CD4-positive, alpha-beta T cell treated with Interleukin-17A for 1 hour (primary cell): ENCODE data around the gene BDH1.
A peak's percentile ranks its signal among the peaks of the same experiment; 100 is the strongest.
"Not testable (repeated sequence)": the region's sequence is repeated elsewhere in the genome, so short reads cannot be mapped to it uniquely, and the experiment has no call there.

Source experiments
- DNase-seq: peaks from one replicate; pipeline ENCODE4 v3.0.0-alpha.2; 2020

Gene BDH1

DNA sequence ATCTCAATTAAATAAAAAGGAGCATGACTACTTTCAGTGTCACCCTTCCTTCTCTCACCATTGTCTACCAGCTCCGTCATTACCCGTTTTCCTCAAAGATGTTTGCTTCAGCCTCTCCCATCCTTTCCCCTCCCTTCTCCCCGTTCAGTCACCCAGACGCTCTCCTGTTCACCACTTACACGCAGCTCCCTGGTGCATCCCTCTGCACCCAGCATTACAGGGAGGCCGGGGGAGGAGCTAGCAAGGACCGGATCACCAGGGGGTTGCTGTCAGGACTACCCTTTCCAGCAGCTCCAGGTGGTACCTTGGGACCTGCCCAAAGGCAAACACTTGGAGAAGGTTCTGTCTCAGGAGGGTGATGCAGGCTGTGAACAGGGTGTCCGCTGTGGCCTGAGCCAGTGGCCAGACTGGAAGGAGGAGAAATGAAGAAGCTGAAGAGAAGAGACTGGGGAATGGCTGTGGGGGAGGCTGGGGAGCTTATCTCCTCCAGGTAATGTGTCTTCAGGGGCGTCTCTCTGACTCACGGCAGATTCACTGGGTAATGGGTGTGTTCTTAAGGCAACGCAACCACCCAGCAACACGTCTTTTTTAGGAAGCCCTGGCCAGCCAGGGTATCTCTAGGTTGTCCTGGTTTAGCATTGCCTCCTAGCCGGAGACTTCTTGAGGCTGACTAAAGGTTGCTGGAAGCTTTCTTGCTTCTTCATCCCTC, 21.8 kb upstream of the BDH1 start:
- DNase-seq, result no peak

- DNase-seq, result no peak
These were observed 21.1 kb upstream of the BDH1 start for GRCh38 chr3:197576838-197577237.

DNA sequence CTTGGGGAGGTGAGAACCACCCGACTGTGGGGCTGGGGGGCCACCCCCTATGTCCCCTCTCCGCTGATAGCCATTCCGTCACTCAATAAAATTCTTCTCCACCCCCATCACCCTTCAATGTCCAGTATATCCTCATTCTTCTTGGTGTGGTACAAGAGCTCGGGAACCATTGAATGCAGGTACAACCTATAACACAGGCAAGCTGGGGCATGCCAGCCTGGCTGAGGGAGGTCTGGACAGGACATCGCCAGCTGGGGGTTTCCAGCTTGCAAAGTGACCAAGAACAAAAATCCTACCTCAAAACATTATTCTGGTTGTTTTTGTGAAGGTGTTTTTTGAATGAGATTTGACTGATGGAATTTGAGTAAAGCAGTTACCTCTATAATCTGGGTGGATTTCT, 19.6 kb upstream of the BDH1 start:
- no peak for DNase-seq

- not testable (repeated sequence) for DNase-seq
These were observed 18.7 kb upstream of the BDH1 start for GRCh38 chr3:197574396-197574991.

DNA sequence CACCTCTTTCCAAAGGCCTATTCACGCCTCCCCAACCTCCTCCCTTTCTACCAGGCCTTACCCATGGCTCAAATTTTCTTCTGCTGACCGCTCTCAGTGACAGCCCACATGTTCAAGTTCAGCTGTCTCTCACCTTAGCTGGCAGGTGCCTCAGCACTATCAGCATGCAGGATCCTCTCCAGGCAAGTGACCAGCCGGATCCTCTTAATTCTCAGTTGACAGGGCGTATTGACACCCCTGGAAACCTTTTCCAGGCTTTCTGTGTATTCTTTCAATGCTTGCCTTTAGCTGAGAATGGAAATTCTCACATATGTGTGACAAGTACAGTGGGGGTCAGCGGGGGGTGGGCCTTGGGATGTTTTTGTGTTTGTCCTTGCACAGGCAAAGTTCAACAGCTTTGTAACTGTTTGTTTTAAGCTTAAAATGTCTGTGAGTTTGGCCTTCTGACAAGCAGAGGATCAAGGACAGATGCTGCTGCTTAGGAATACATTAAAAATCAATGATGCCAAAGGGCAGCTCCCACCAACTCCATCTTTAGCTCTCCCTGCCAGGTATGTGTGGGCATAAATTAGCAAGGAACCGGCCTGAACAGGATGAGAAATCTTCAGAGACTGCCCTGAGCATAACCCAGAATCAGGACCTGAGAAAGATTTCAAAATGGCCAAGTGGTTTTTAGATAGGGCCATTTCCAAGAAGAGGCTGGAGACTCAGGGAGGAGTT, 17.4 kb upstream of the BDH1 start:
- DNase-seq, result no peak

GRCh38 chr3:197571880-197572172, 16.1 kb upstream of the BDH1 start:
- DNase-seq, result not testable (repeated sequence)

- DNase-seq, result not testable (repeated sequence)
These were observed 15.5 kb upstream of the BDH1 start for GRCh38 chr3:197571074-197571879.

DNA sequence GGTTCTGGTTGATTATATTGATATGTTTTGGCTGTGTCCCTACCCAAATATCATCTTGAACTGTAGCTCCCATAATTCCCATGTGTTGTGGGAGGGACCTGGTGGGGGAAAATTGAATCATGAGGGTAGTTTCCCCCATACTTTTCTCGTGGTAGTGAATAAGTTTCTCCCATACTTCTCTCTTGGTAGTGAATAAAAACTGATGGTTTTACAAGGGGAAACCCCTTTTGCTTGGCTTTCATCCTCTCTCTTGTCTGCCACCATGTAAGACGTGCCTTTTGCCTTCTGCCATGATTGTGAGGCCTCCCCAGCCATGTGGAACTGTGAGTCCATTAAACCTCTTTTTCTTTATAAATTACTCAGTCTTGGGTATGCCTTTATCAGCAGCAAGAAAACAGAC, 13.7 kb upstream of the BDH1 start:
- DNase-seq, result not testable (repeated sequence)

GRCh38 chr3:197567904-197568681, 12.3 kb upstream of the BDH1 start:
- DNase-seq, result no peak

GRCh38 chr3:197566155-197566554, 10.4 kb upstream of the BDH1 start:
- DNase-seq, result not testable (repeated sequence)

DNA sequence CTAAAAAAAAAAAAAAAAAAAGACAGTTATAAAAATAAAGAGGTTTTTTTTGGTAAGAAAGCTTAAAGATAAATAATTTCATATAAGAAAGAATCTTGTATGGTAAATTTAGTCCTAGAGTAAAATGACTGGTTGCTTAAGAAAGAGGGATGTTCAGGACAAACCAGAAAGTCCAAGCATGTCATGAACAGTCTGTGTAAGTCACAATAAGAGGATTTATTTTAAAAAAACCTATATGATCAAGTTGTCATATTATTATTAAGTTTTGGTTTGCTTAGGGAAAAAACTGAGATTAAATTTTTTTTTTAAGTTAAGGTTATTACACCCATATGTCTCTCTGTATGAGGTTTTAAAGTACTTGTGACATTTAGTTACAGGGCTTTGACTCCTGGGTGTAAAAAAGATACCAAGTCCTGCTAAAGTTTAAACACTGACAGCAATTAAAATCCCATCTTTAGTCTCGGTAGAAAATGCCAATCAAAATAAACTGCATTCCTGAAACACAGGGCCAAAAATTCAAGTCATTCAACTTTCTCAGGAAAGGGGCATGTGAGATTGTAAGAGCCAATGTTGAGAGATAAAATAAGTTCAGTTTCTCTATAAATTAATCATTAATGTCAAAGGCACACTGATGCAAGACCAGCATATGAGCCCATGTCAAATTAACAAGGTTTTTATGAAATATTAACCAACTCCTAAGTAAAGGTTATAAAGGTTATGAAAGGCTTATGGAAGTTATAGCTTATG, 8.5 kb upstream of the BDH1 start:
- DNase-seq, result no peak

DNA sequence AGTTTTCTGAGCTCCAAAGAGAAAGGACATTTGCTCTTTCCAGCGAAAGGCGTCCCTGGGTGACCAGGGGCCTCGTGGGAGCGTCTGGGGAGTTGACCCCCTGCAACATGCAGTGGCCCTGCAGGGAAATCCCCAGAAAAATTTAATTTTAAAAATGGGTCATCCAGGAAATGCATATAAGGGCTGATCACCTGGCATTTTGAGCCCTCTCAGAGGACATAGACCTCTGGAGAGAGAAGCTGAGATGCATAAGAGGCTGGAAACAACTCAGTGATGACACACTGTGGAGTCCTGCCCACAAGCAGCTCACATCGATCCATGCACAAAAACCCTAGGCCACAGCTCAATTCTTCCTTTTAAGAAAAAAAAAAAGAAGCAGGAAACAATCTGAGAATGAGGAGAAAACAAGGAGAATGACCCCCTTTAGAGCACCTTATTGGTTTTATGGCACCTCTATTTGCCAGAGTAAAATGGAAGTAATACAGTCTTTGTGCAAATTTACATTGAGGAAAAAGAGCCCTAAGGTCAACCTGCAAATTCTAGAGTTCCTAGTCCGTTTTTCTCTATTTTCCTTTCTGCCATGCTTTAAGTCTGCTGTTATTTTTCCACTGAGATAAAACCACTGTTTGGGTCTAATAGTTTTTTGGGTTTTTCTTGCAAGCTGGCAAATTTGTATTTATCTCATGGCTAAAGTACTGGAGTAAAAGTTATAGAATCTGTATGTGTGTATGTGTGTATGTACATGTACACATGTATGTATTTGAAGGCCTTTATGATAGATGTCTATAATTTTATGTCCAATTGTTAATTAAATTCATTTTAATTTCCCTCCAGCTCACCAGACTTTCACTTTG, 6.9 kb upstream of the BDH1 start:
- DNase-seq, result no peak

- no peak for DNase-seq
These were observed 6.2 kb upstream of the BDH1 start for GRCh38 chr3:197561926-197562325.

DNA sequence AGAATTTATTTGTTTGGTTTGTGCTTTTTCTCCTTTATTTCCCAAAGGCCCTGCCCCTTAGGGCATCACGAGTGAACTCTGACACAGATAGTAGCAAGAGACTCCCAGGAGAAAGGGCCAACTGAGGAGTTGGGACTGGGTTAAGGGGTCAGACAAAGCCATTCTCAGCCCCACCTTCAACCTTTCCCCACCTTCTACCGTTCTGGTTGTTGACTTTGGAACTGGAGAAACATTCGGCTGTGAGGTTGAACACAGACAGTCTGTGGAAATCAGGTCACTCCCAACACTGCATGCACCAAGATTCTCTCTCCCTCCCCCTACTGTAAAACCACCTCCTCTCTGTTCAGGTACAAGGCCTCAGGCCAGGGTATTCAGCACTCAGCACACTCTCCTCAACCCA, 3.9 kb upstream of the BDH1 start:
- DNase-seq, result no peak

DNA sequence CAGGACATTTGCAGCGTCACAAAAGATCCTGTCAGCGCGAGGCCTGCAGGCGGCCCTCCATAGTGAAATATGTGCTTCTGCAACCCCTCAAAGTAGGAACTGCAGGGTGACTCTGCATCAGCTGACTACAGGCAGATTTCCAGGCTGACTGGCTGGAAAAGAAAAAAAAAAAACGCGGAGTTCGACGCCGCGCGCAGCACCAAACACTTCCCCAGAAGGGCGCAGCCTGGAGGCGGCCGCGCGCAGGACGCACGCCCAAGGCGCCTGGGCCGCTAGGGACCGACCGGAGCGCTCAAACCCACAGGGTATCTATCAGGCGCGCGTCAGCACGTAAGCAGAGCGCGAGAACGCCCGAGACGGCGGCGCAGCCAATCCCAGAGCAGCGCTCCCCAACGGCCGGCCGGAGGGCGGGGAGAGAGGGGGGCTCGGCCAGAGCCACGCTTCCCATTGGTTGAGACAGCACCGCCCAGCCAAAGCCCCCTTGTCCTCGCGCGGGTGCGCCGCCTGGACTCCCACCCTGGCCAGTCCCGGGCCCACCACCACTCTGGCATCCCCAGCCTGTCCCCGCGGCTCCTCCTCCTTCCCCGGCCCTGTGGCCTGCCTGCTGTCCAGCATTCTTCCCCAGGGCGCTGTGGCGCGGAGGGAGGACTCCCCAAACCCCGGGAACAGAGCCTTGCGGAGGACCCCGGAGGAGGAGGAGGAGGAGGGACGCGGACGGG, 1.0 kb downstream of the BDH1 start:
- DNase-seq, result peak; percentile 93

GRCh38 chr3:197554196-197554561, 1.6 kb downstream of the BDH1 start:
- DNase-seq, result no peak

DNA sequence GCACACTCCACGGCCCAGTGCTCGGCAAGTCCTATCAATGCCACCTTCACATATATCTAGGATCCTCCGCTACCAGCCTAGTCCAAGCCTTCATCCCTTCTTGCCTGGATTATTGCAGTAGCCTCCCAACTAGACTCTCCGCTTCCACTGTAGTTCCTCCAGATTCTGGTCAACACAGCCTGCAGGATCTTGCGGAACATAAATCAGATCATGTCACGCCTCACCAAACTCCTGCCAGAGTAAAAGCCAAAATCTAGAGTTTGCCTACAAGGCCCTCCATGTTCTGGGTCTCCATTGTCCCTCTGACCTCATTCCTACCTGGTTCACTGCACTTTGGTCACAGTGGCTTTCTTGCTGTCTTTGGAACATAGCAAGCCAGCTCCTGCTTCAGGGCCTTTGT, 3.6 kb downstream of the BDH1 start:
- no peak for DNase-seq

GRCh38 chr3:197550489-197550888, 5.3 kb downstream of the BDH1 start:
- DNase-seq, result no peak

DNA sequence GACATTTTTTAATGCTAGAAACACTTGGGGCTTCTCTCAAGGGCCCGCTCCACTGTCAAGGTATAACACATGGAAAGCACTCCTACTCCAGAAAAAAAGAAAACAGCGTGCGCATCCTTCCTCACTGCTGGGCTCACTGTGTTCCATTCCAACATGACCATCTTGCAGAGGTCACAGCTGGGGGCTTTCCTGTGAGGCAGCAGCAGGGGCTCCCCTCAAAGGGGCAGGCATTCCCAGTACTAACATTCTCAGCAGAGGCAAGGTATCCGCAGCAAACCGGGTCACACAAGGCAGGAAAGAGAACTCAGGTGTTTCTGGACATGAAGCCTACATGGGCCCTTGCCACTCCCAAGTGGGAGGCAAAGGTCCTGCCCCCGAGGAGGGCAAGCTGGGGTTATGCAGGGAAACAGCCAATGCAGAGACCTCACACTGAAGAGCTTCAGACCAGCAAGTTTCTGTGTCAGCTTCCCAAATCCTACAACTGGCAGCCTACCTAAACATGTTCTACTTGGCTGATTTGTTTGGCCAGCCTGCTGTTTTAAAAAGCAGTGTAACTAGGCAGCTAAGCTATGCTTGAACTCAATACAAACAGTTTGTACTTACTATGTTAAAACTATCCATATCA, 6.4 kb downstream of the BDH1 start:
- DNase-seq, result no peak
